ENCODE results near the gene SFXN3. TPM values are rescaled to one million over a fixed set of nuclear protein-coding genes. Genes with fewer than 3 reads are reported as not detected.

The SFXN3 gene
- total RNA-seq, 1 experiment from 2014 or later: 2.8 TPM

DNA sequence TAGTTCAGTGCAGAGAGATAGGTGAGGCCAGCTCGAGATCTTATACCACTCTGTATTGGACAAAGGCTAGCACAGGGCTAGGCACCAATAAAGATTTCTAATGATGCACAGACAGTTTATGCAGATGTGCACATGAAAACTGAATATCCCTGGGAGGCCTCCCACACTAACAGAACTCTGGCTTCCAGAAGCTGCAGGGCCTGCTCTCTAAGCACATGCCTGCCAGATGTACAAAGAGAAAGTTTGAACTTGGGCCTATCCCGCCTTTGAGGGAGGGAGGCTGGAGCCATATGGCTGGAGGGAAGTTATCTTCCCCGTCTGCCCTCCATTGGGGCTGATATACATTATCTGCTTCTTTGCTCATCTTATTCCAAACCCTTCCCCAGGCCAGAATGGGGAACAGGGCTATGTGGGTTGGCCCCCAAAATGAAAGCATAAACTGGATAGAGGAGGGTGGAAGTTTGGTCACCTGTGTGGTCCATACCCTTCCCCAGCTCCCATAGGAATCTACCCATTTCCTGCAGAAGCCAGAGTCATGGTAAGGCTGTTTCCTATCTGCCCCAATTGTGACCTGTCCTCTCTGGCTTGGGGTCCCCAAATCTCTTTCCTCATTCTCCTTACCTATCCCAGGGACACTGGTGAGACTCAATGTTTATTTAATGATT is 34.6 kb downstream of the SFXN3 start:
- TF ChIP-seq, protein P1, sequence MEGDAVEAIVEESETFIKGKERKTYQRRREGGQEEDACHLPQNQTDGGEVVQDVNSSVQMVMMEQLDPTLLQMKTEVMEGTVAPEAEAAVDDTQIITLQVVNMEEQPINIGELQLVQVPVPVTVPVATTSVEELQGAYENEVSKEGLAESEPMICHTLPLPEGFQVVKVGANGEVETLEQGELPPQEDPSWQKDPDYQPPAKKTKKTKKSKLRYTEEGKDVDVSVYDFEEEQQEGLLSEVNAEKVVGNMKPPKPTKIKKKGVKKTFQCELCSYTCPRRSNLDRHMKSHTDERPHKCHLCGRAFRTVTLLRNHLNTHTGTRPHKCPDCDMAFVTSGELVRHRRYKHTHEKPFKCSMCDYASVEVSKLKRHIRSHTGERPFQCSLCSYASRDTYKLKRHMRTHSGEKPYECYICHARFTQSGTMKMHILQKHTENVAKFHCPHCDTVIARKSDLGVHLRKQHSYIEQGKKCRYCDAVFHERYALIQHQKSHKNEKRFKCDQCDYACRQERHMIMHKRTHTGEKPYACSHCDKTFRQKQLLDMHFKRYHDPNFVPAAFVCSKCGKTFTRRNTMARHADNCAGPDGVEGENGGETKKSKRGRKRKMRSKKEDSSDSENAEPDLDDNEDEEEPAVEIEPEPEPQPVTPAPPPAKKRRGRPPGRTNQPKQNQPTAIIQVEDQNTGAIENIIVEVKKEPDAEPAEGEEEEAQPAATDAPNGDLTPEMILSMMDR (conservative IDR thresholded peaks at IDR 0.05): no peak
- no peak overlapping the region for H4K5ac ChIP-seq (ENCODE audit: insufficient read length, low read depth, low read length)
- no peaks in the 10 kb centered on the region; the same call in 1 of the 2 replicates for H3K4me1 ChIP-seq (ENCODE audit: insufficient read depth, low read length)
- peaks cover 35% of the 10 kb centered on the region for H3K23me2 ChIP-seq (ENCODE audit: insufficient read length, low read depth, low read length, poor library complexity, severe bottlenecking)
- no peaks in the 10 kb centered on the region; a peak in 1 of 7 replicates for H3K36me3 Mint-ChIP-seq (ENCODE audit: insufficient read depth in 1 of 3, low read depth in 3 of 3)
- DNase-seq: no peak
- H3K79me2 ChIP-seq (ENCODE audit: insufficient read depth, low read length): no peaks in the 10 kb centered on the region
- no peak overlapping the region for H2AK5ac ChIP-seq (ENCODE audit: insufficient read length, low read length)
- H3K27me3 ChIP-seq (ENCODE audit: insufficient read depth, low read length): peaks cover 45% of the 10 kb centered on the region
- no peaks in the 10 kb centered on the region for H3K9me3 Mint-ChIP-seq
- no peak overlapping the region for H3T11ph ChIP-seq (ENCODE audit: low read length)
- no peak overlapping the region for H3K9ac ChIP-seq (ENCODE audit: extremely low read depth, insufficient read length, low read length)
- H3K79me1 ChIP-seq (ENCODE audit: insufficient read depth, low read depth, low read length, poor library complexity, severe bottlenecking): no peaks in the 10 kb centered on the region
- H3K56ac ChIP-seq (ENCODE audit: insufficient read length, low read depth, low read length): no peak overlapping the region
- peak overlapping the region; percentile 69 for H3K4me2 ChIP-seq (ENCODE audit: insufficient read depth, insufficient read length, low read length)
- H4K20me1 ChIP-seq (ENCODE audit: control insufficient read depth, insufficient read depth, insufficient read length): no peaks in the 10 kb centered on the region
- no peak overlapping the region for H3K4ac ChIP-seq (ENCODE audit: low read depth, low read length)
- no peak overlapping the region for H3K23ac ChIP-seq (ENCODE audit: insufficient read length, low read depth, low read length)
- H2BK15ac ChIP-seq (ENCODE audit: low read depth, low read length): no peak overlapping the region
- H3K14ac ChIP-seq (ENCODE audit: insufficient read depth, low read length): no peak overlapping the region
- H3K9me3 ChIP-seq (ENCODE audit: control insufficient read depth, low read depth, low read length): no peaks in the 10 kb centered on the region
- H2BK20ac ChIP-seq (ENCODE audit: low read depth, low read length, poor library complexity, severe bottlenecking): no peak overlapping the region
- H2BK12ac ChIP-seq (ENCODE audit: insufficient read length, low read depth, low read length): no peak overlapping the region
- peak overlapping the region; percentile 71 to 87 for H3K4me3 Mint-ChIP-seq
- no CpG with 5 or more reads among the region's 3 CpGs for WGBS (ENCODE audit: extremely low coverage, insufficient read length, low lambda C conversion rate)
- H2BK120ac ChIP-seq (ENCODE audit: low read depth, low read length, poor library complexity, severe bottlenecking): no peak overlapping the region
- H3K27ac Mint-ChIP-seq: no peak overlapping the region; a peak in 1 of 7 replicates
- H2BK5ac ChIP-seq (ENCODE audit: insufficient read length, low read length): no peak overlapping the region
- H3K4me1 Mint-ChIP-seq: peaks cover 24 to 32% of the 10 kb centered on the region in 2 experiments
- no peak overlapping the region for H3K18ac ChIP-seq (ENCODE audit: insufficient read length, low read depth, low read length)
- no peak overlapping the region for H2AFZ ChIP-seq (ENCODE audit: low read length)
- no peak overlapping the region for H4K8ac ChIP-seq (replicated peaks; ENCODE audit: insufficient read length, low read depth, low read length)
- H3K27ac ChIP-seq (ENCODE audit: insufficient read length, low read depth, low read length): no peak overlapping the region
- no peak overlapping the region for H4K91ac ChIP-seq (ENCODE audit: insufficient read length, low read depth, low read length)
- H3K27me3 Mint-ChIP-seq (ENCODE audit: low read depth): peaks cover 65% of the 10 kb centered on the region

Measured in H9 (cell line).